Activated CD8-positive, alpha-beta memory T cell treated with anti-CD3 and anti-CD28 coated beads, Interleukin-2, amount 50 U/mL, for 24 hours (primary cell): ENCODE measurements around the gene CEP63.

ENCODE experiments used
- DNase-seq: peaks from one replicate; pipeline ENCODE4 v3.0.0-alpha.2; 2020; ENCODE audit errors: extremely low read depth

Gene CEP63

GRCh38 chr3:134485718-134486576 lies at the start of gene CEP63, which contains the start of gene ANAPC13:
Gene CEP63 (plus strand): TSS chr3:134486057. CDS start chr3:134495321, 9,264 bp downstream.
Gene ANAPC13 (minus strand): TSS chr3:134485985. CDS start chr3:134482904, 3,081 bp downstream.
- peak; percentile 91 for DNase-seq

- DNase-seq = no peak
Measured at GRCh38 chr3:134437211-134437752, 48.6 kb upstream of the CEP63 start.

- DNase-seq = no peak
Measured at GRCh38 chr3:134441321-134441720, 44.5 kb upstream of the CEP63 start.

- no peak for DNase-seq
Measured at GRCh38 chr3:134441821-134442220, 44.0 kb upstream of the CEP63 start.

- DNase-seq = no peak
Measured at GRCh38 chr3:134445095-134445494, 40.8 kb upstream of the CEP63 start.

- no peak for DNase-seq
Measured at GRCh38 chr3:134445636-134446035, 40.2 kb upstream of the CEP63 start.

- no peak for DNase-seq
Measured at GRCh38 chr3:134446800-134447199, 39.1 kb upstream of the CEP63 start.

- no peak for DNase-seq
Measured at GRCh38 chr3:134447351-134447750, 38.5 kb upstream of the CEP63 start.

GRCh38 chr3:134448664-134449063 lies 37.2 kb upstream of the CEP63 start:
- no peak for DNase-seq

- DNase-seq = no peak
Measured at GRCh38 chr3:134449277-134449676, 36.6 kb upstream of the CEP63 start.

- no peak for DNase-seq
Measured at GRCh38 chr3:134449951-134450350, 35.9 kb upstream of the CEP63 start.

- DNase-seq = no peak
Measured at GRCh38 chr3:134453631-134454030, 32.2 kb upstream of the CEP63 start.

GRCh38 chr3:134457376-134458074 lies 28.3 kb upstream of the CEP63 start:
- DNase-seq = no peak

GRCh38 chr3:134458406-134458945 lies 27.4 kb upstream of the CEP63 start:
- no peak for DNase-seq

- DNase-seq = no peak
Measured at GRCh38 chr3:134459562-134459961, 26.3 kb upstream of the CEP63 start.

- no peak for DNase-seq
Measured at GRCh38 chr3:134460965-134461364, 24.9 kb upstream of the CEP63 start.

- DNase-seq = no peak
Measured at GRCh38 chr3:134462331-134462941, 23.4 kb upstream of the CEP63 start.

GRCh38 chr3:134463676-134464063 lies 22.2 kb upstream of the CEP63 start:
- no peak for DNase-seq

GRCh38 chr3:134464064-134464688 lies 21.7 kb upstream of the CEP63 start:
- no peak for DNase-seq

- DNase-seq = no peak
Measured at GRCh38 chr3:134464689-134465365, 21.0 kb upstream of the CEP63 start.

GRCh38 chr3:134466331-134466730 lies 19.5 kb upstream of the CEP63 start:
- no peak for DNase-seq
